Measurements from ENCODE around the gene CLEC16A.

- TF ChIP-seq CTCF (IDR thresholded peaks at IDR 0.05): no peak
- no peak for TF ChIP-seq POLR2A (IDR thresholded peaks at IDR 0.05)
These were observed 153.4 kb downstream of the CLEC16A start for GRCh38 chr16:11097787-11098167.
